ENCODE measurements around the gene MCTP1. TPM values are rescaled to one million over a fixed set of nuclear protein-coding genes. Genes with fewer than 3 reads are reported as not detected.

The MCTP1 gene
- total RNA-seq, 2 experiments from 2014 or later, result not detected

GRCh38 chr5:94911276-94911675 is 373.6 kb downstream of the MCTP1 start:
- H3K4me2 ChIP-seq (ENCODE audit: low read length), result no peak overlapping the region
- intact Hi-C loops (cut with micrococcal nuclease; ENCODE audit: unreplicated experiment), result no loop called here
- CTCF ChIA-PET (ENCODE audit: unreplicated experiment), result no interaction called here
- no TSS peak for BruUV-seq (replicated peaks)
- H3K9me2 ChIP-seq (ENCODE audit: insufficient read depth, low read length), result no peaks in the 10 kb centered on the region
- no peaks in the 10 kb centered on the region for H3K79me2 ChIP-seq (ENCODE audit: insufficient read depth, low read depth, low read length)
- no peak overlapping the region for H3K4me3 ChIP-seq (ENCODE audit: low read depth, low read length, poor library complexity, severe bottlenecking)
- H2AFZ ChIP-seq (ENCODE audit: low read length), result no peak overlapping the region
- DNase-seq (ENCODE audit: low spot score), result no peak
- no peaks in the 10 kb centered on the region for H3K4me1 ChIP-seq (ENCODE audit: insufficient read depth, low read length, poor library complexity, severe bottlenecking)
- H3K36me3 ChIP-seq (ENCODE audit: insufficient read depth, low read length), result no peaks in the 10 kb centered on the region
- H3K27ac ChIP-seq (ENCODE audit: low read depth, low read length, poor library complexity, severe bottlenecking), result no peak overlapping the region
- H4K20me1 ChIP-seq (ENCODE audit: insufficient read depth, low read length), result no peaks in the 10 kb centered on the region
- POLR2A ChIA-PET, result interaction anchor here (1.0 kb wide), 1 partner anchor 10 kb away, joined by 3 read pairs; no protein-coding TSS in a partner anchor
- TF ChIP-seq EZH2phosphoT487 (IDR thresholded peaks at IDR 0.05; ENCODE audit: borderline replicate concordance, low read depth, low read length), result no peak
- no peak for TF ChIP-seq CTCF (conservative IDR thresholded peaks at IDR 0.05; ENCODE audit: low read length)
- H3K9me3 ChIP-seq (ENCODE audit: low read length), result no peaks in the 10 kb centered on the region

- no peak for DNase-seq (ENCODE audit: low spot score)
- intact Hi-C loops (cut with micrococcal nuclease; ENCODE audit: unreplicated experiment), result no loop called here
- no peak overlapping the region for H3K4me2 ChIP-seq (ENCODE audit: low read length)
- H3K36me3 ChIP-seq (ENCODE audit: insufficient read depth, low read length), result no peaks in the 10 kb centered on the region
- H3K9me3 ChIP-seq (ENCODE audit: low read length), result no peaks in the 10 kb centered on the region
- no TSS peak for BruUV-seq (replicated peaks)
- H4K20me1 ChIP-seq (ENCODE audit: insufficient read depth, low read length), result no peaks in the 10 kb centered on the region
- no peaks in the 10 kb centered on the region for H3K79me2 ChIP-seq (ENCODE audit: insufficient read depth, low read depth, low read length)
- TF ChIP-seq EZH2phosphoT487 (IDR thresholded peaks at IDR 0.05; ENCODE audit: borderline replicate concordance, low read depth, low read length), result no peak
- TF ChIP-seq CTCF (conservative IDR thresholded peaks at IDR 0.05; ENCODE audit: low read length), result no peak
- H2AFZ ChIP-seq (ENCODE audit: low read length), result no peak overlapping the region
- ChIA-PET POLR2A (interaction anchor here (1.0 kb wide), 1 partner anchor 9 kb away, joined by 3 read pairs; no protein-coding TSS in a partner anchor), CTCF (ENCODE audit: unreplicated experiment) (no interaction called here)
- no peak overlapping the region for H3K27ac ChIP-seq (ENCODE audit: low read depth, low read length, poor library complexity, severe bottlenecking)
- H3K9me2 ChIP-seq (ENCODE audit: insufficient read depth, low read length), result no peaks in the 10 kb centered on the region
- no peaks in the 10 kb centered on the region for H3K4me1 ChIP-seq (ENCODE audit: insufficient read depth, low read length, poor library complexity, severe bottlenecking)
- H3K4me3 ChIP-seq (ENCODE audit: low read depth, low read length, poor library complexity, severe bottlenecking), result no peak overlapping the region
These were observed 374.2 kb downstream of the MCTP1 start for GRCh38 chr5:94910721-94911120.

GRCh38 chr5:94908889-94909480 is 375.9 kb downstream of the MCTP1 start:
- Histone ChIP-seq H3K4me2 (ENCODE audit: low read length) (no peak overlapping the region), H3K27ac (ENCODE audit: low read depth, low read length, poor library complexity, severe bottlenecking) (no peak overlapping the region), H3K4me1 (ENCODE audit: insufficient read depth, low read length, poor library complexity, severe bottlenecking) (no peaks in the 10 kb centered on the region), H2AFZ (ENCODE audit: low read length) (no peak overlapping the region), H3K36me3 (ENCODE audit: insufficient read depth, low read length) (no peaks in the 10 kb centered on the region), H3K4me3 (ENCODE audit: low read depth, low read length, poor library complexity, severe bottlenecking) (no peak overlapping the region), H3K9me2 (ENCODE audit: insufficient read depth, low read length) (no peaks in the 10 kb centered on the region), H3K79me2 (ENCODE audit: insufficient read depth, low read depth, low read length) (no peaks in the 10 kb centered on the region), H3K9me3 (ENCODE audit: low read length) (no peaks in the 10 kb centered on the region), H4K20me1 (ENCODE audit: insufficient read depth, low read length) (no peaks in the 10 kb centered on the region)
- no TSS peak for BruUV-seq (replicated peaks)
- CTCF ChIA-PET (ENCODE audit: unreplicated experiment), result no interaction called here
- intact Hi-C loops (cut with micrococcal nuclease; ENCODE audit: unreplicated experiment), result no loop called here
- POLR2A ChIA-PET, result no interaction called here
- no peak for TF ChIP-seq EZH2phosphoT487 (IDR thresholded peaks at IDR 0.05; ENCODE audit: borderline replicate concordance, low read depth, low read length)
- peak; percentile 86 for TF ChIP-seq CTCF (conservative IDR thresholded peaks at IDR 0.05; ENCODE audit: low read length)
- peak; percentile 37 for DNase-seq (ENCODE audit: low spot score)
